HG03571 (cell line): ENCODE measurements around the gene TNFRSF17.
"Not testable (repeated sequence)": the region's sequence is repeated elsewhere in the genome, so short reads cannot be mapped to it uniquely, and the experiment has no call there.

Source experiments
- ATAC-seq: cut with Tn5 transposase; IDR thresholded peaks from one replicate; pipeline ENCODE4 v1.9.1; 2021; ENCODE audit not compliant: unreplicated experiment

Gene TNFRSF17

DNA sequence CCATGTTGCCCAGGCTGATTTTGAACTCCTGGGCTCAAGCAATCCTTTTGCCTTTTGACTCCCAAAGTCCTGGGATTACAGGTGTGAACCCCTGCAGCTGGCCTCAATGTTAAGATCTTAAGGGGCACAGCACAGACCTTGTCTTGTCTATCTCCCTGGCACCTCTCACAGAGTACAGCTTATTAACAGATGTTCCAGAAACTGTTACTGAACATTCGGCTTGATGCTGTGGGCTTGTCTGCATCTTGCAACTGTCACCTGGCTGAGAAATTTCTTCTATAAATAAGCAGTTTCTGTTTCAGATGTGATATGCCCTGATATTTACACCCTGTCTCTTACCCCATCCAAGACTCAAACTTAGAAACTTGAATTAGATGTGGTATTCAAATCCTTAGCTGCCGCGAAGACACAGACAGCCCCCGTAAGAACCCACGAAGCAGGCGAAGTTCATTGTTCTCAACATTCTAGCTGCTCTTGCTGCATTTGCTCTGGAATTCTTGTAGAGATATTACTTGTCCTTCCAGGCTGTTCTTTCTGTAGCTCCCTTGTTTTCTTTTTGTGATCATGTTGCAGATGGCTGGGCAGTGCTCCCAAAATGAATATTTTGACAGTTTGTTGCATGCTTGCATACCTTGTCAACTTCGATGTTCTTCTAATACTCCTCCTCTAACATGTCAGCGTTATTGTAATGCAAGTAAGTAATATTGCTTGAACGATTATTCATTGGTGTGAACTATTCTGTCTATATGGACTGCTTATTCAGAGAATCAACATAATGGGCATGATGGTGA is at the start of gene TNFRSF17:
TNFRSF17 (plus strand) TSS at position 450 of the 791 bp plus-strand sequence; CDS start at position 565, 115 bp downstream.
- ATAC-seq, result peak; percentile 74

DNA sequence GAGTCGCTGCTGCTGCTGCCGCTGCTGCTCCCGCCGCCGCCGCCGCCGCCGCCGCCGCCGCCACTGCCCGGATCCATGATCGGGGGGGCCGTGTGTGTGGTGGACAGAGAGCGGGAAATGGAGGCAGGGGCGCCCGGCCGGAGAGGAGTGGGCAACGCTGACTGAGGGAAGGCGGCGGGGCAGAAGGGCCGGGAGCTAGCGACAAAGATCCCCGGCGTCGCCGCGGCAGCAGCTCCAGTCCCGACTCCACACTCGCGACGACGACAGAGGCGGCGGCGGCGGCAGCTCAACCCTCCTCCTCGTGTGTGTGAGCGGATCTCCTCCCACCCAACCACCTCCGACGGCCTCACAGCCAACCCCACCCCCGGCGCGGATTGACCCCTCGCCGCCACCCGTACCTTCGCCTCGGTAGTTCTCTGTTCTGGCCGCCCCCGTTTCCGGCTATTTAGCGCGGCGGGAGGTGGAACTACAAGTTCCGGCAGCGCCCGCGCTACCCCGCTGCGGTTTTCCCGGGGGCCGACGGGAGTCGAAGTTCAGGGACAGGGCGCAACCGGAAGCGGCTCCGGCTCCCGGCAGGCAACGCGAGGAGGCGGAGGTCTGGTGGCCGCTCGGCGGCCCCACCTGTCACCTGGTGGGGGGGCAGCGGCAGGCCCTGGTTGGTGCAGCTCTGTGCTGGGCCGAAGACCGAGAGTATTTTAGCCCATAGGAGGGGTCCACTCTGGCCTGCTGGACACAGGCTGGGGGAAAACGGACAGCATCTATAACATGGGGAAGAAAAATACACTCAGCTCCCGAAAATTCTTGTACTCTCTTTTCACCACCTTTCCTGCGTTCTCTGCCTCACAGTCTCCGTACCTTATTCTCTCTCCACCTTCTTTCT is 49.1 kb upstream of the TNFRSF17 start, which contains the start of gene GSPT1:
GSPT1 (minus strand) TSS at position 313 of the 880 bp plus-strand sequence; CDS start at position 77, 236 bp downstream.
- peak; percentile 87 for ATAC-seq

GRCh38 chr16:11916524-11917285 is 48.3 kb upstream of the TNFRSF17 start:
- ATAC-seq, result no peak

DNA sequence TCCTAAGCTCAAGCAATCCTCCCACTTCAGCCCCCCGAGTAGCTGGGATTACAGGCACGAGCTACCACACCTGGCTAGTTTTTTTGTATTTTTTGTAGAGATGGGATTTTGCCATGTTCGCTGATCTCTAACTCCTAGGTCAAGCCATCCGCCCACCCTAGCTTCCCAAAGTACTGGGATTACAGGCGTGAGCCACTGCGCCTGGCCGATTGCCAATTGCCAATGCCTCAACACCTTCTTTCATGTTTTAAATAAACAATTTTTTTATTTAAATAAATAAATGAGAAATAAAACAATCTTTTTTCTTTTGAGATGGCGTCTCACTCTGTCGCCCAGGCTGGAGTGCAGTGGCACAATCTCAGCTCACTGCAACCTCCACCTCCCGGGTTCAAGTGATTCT is 41.0 kb upstream of the TNFRSF17 start:
- ATAC-seq, result not testable (repeated sequence)

GRCh38 chr16:11927350-11927749 is 37.7 kb upstream of the TNFRSF17 start:
- ATAC-seq, result not testable (repeated sequence)

DNA sequence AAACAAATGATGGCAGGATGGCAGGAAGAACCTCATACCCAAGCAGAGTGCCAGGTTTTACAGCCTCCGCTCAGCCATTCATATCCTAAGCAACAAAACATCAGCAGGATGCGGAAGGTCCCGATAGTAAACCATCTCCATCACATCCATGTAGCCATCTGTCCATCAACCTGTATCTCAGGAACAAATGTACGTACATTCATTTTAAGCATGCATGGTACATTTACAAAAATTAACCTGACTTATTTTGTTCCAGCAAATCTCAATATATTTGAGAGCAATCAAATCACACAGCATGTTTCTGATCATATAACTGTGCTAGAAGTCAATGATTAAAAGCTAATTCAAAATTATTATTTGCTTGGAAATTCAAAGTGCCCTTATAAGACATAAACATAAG is 23.1 kb upstream of the TNFRSF17 start, which contains the start of gene NPIPB2:
NPIPB2 (minus strand) TSS at position 101 of the 400 bp plus-strand sequence; CDS start at position 101, 0 bp downstream.
- not testable (repeated sequence) for ATAC-seq

GRCh38 chr16:11946433-11946832 is 18.6 kb upstream of the TNFRSF17 start:
- ATAC-seq, result no peak

DNA sequence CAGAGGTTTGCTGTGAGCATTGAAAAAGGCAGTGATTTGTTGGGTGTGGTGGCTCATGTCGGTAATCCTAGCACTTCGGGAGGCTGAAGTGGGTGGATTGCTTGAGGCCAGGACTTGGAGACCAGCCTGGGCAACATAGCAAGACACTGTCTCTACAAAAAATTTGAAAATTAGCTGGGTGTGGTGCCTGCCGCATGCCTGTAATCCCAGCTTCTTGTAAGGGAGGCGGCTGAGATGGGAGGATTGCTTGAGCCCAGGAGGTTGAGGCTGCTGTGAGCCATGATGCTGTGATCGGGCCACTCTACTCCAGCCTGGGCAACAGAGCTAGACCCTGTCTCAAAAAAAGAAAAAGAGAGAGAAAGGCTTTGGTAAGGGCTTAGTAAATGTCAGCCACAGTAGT is 16.2 kb upstream of the TNFRSF17 start:
- ATAC-seq, result no peak

GRCh38 chr16:11949527-11949926 is 15.5 kb upstream of the TNFRSF17 start:
- ATAC-seq, result no peak

- ATAC-seq, result no peak
These were observed 14.6 kb upstream of the TNFRSF17 start for GRCh38 chr16:11950388-11950787.

DNA sequence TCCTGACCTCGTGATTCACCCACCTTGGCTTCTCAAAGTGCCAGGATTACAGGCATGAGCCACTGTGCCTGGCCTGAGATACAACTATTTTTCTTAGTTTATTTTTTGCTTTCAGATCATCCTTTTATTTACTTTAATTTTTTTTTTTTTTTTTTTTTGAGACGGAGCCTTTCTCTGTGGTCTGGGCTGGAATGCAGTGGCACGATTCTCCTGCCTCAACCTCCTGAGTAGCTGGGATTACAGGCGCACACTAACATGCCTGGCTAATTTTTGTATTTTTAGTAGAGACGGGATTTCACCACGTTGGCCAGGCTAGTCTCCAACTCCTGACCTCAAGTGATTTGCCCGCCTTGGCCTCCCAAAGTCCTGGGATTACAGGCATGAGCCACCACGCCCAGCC is 11.4 kb upstream of the TNFRSF17 start:
- ATAC-seq, result not testable (repeated sequence)

GRCh38 chr16:11955713-11956123 is 9.3 kb upstream of the TNFRSF17 start:
- no peak for ATAC-seq

DNA sequence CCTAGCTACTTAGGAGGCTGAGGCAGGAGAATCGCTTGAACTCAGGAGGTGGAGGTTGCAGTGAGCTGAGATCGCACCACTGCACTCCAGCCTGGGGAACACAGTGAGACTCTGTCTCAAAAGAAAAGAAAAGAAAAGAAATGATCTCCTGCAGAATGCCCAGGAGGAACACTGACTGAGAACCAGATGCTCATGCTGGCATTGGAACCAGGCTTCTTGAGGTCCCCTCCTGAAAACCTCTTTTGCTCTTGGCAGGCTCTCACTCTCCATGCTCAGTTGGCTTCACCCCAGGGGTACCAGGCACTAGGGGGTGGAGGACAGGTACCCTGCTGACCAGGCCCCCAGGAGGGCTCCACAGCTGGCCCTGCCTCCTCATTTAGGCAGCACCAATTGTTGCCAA is 8.5 kb upstream of the TNFRSF17 start:
- ATAC-seq, result no peak

- no peak for ATAC-seq
These were observed 7.2 kb upstream of the TNFRSF17 start for GRCh38 chr16:11957591-11958395.

- not testable (repeated sequence) for ATAC-seq
These were observed 2.6 kb upstream of the TNFRSF17 start for GRCh38 chr16:11962457-11962856.

GRCh38 chr16:11962978-11963377 is 2.0 kb upstream of the TNFRSF17 start:
- not testable (repeated sequence) for ATAC-seq

DNA sequence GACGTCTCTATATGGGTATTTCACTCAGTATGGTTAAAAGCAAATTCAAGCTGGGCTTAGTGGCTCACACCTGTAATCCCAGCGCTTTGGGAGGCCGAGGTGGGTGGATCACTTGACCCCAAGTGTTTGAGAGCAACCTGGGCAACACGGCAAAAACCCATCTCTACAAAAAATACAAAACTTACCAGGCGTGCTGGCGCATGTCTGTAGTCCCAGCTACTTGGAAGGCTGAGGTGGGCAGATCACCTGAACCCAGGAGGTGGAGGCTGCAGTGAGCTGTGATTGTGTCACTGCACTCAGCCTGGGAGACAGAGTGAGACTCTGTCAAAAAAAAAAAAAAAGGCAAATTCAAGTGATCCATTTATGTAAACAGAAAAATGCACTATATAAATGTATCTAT is 1.3 kb upstream of the TNFRSF17 start:
- ATAC-seq, result no peak

GRCh38 chr16:11966173-11966572 is 1.2 kb downstream of the TNFRSF17 start:
- ATAC-seq, result peak; percentile 35

DNA sequence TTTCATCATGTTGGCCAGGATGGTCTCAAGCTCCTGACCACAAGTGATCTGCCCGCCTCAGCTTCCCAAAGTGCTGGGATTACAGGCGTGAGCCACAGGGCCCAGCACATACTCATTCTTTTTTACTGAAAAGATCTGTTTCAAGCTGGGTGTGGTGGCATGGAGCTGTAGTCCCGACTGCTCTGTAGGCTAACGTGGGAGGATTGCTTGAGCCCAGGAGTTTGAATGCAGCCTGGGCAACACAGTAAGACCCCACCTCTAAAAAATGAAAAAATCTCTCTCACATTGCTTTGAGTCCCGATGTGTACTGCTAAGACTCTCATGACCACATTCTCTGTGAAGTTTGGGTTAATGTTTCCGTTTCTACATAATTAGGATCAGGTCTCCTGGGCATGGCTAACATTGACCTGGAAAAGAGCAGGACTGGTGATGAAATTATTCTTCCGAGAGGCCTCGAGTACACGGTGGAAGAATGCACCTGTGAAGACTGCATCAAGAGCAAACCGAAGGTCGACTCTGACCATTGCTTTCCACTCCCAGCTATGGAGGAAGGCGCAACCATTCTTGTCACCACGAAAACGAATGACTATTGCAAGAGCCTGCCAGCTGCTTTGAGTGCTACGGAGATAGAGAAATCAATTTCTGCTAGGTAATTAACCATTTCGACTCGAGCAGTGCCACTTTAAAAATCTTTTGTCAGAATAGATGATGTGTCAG is 2.3 kb downstream of the TNFRSF17 start:
- no peak for ATAC-seq
